GM12878 (cell line): ENCODE results near the gene GSTM2. TPM values are rescaled to one million over a fixed set of nuclear protein-coding genes. Genes with fewer than 3 reads are reported as not detected.

ENCODE experiments used
- ATAC-seq: fragments of 200-7000 bp; cut with Tn5 transposase; 3 replicates; pipeline ENCODE4 v1.9.1; 2020; ENCODE audit warnings: mild to moderate bottlenecking, moderate library complexity
- BruUV-seq: library from RNA; stranded (reverse); fragments of 400-500 nt; replicated peaks from 2 replicates; lab custom pipeline; 2021; lab: Mats Ljungman, UMichigan
- CTCF ChIA-PET: fragments of 300-600 bp; sonication (Branson Sonifier 250); formaldehyde crosslinking; extraction: SDS; loops from one replicate; lab custom pipeline; 2021; ENCODE audit warnings: inconsistent platforms; lab: Yijun Ruan, JAX
- POLR2A ChIA-PET: fragments of 350-600 bp; formaldehyde crosslinking; extraction: SDS; loops from one replicate; lab custom pipeline; 2021; ENCODE audit warnings: inconsistent platforms; lab: Charles Lee
- RAD21 ChIA-PET: fragments of 300-600 bp; sonication (Branson Sonifier 250); formaldehyde crosslinking; loops from one replicate; lab custom pipeline; 2023; ENCODE audit warnings: antibody characterized with exemption; ENCODE audit not compliant: unreplicated experiment; lab: Charles Lee
- SMC1A ChIA-PET: fragments of 300-600 bp; sonication (Branson Sonifier 250); formaldehyde crosslinking; loops from one replicate; lab custom pipeline; 2023; ENCODE audit not compliant: unreplicated experiment, uncharacterized antibody; lab: Charles Lee
- DNase-seq: peaks from one replicate; pipeline ENCODE4 v3.0.0-alpha.2; 2011; ENCODE audit warnings: low read depth, low spot score
- FAIRE-seq: peaks from 3 replicates; lab custom pipeline; 2011; peaks lifted over from hg19 to GRCh38; lab: Jason Lieb, UNC
- H2AFZ ChIP-seq: 2 replicates; pipeline ENCODE4 v1.6.0; 2011; ENCODE audit warnings: low read depth, low read length, control low read depth; ENCODE audit not compliant: control insufficient read depth
- H3K27ac ChIP-seq: 2 replicates; pipeline ENCODE4 v1.5.1; 2011; ENCODE audit warnings: control low read depth; ENCODE audit not compliant: control insufficient read depth, insufficient read depth
- H3K27me3 ChIP-seq, 2 experiments: replicated peaks in 1 of 2; 2 replicates each; pipeline versions ENCODE4 v1.6.0 to v1.6.1; 2011; ENCODE audit warnings: low read length in 1 of 2; ENCODE audit not compliant: control insufficient read depth in 2 of 2, insufficient read depth in 2 of 2
- H3K36me3 ChIP-seq, 2 experiments: 2 replicates each; pipeline ENCODE4 v1.5.1; 2011; ENCODE audit warnings: low read length in 1 of 2; ENCODE audit not compliant: control insufficient read depth in 2 of 2, insufficient read depth in 2 of 2
- H3K4me1 ChIP-seq: 2 replicates; pipeline ENCODE4 v1.6.1; 2011; ENCODE audit warnings: mild to moderate bottlenecking, low read length, moderate library complexity, mixed read lengths; ENCODE audit not compliant: control insufficient read depth, insufficient read depth
- H3K4me2 ChIP-seq: 2 replicates; pipeline ENCODE4 v1.6.0; 2011; ENCODE audit warnings: control low read depth; ENCODE audit not compliant: control insufficient read depth, insufficient read depth
- H3K4me3 ChIP-seq: fragments of 200-600 bp; sonication (generic); 2 replicates; pipeline ENCODE4 v1.5.1; 2016
- H3K79me2 ChIP-seq: 2 replicates; pipeline ENCODE4 v1.6.0; 2011; ENCODE audit warnings: low read length; ENCODE audit not compliant: control insufficient read depth, insufficient read depth
- H3K9ac ChIP-seq: 2 replicates; pipeline ENCODE4 v1.8.0; 2011; ENCODE audit warnings: low read length, control low read depth, mixed read lengths; ENCODE audit not compliant: control insufficient read depth, insufficient read depth
- H3K9me3 ChIP-seq: replicated peaks from 3 replicates; pipeline ENCODE4 v1.5.1; 2011; ENCODE audit warnings: mild to moderate bottlenecking, low read length; ENCODE audit not compliant: control insufficient read depth, insufficient read depth
- H4K20me1 ChIP-seq: 2 replicates; pipeline ENCODE4 v1.6.0; 2011; ENCODE audit not compliant: control insufficient read depth, insufficient read depth
- CHD1 ChIP-seq: IDR thresholded peaks from 2 replicates; pipeline ENCODE4 v1.6.1; 2012; ENCODE audit warnings: low read depth, low read length, improper control_type of control experiment
- POLR2AphosphoS2 ChIP-seq: IDR thresholded peaks from 2 replicates; pipeline ENCODE4 v1.6.1; 2011; ENCODE audit warnings: low read depth, mild to moderate bottlenecking, low read length, improper control_type of control experiment, moderate library complexity
- POLR2AphosphoS5 ChIP-seq: IDR thresholded peaks from 2 replicates; pipeline ENCODE4 v1.6.1; 2011; ENCODE audit warnings: mild to moderate bottlenecking, low read length, inconsistent platforms
- RELA ChIP-seq: fragments of 450-650 bp; IDR thresholded peaks from 2 replicates; pipeline ENCODE4 v1.8.0; 2014; ENCODE audit warnings: borderline replicate concordance; ENCODE audit not compliant: partially characterized antibody
- USF2 ChIP-seq: IDR thresholded peaks from 2 replicates; pipeline ENCODE4 v1.6.1; 2011; ENCODE audit warnings: low read depth, low read length, improper control_type of control experiment, borderline replicate concordance
- WGBS: methylation state at CpG from one replicate; pipeline ENCODE4 v1.1.6; 2016; ENCODE audit warnings: low lambda C conversion rate; ENCODE audit not compliant: insufficient replicate concordance, insufficient coverage; ENCODE audit errors: missing lambda C conversion rate; 5-methylcytosine and 5-hydroxymethylcytosine counted together
- in situ Hi-C: fragments of 300-500 bp; cut with MboI; formaldehyde crosslinking; loops from 9 replicates; pipeline ENCODE4 v1.14.3; 2018; ENCODE audit warnings: mixed read lengths
- intact Hi-C: fragments of 100-400 bp; cut with micrococcal nuclease; formaldehyde crosslinking; loops from one replicate; pipeline ENCODE4 v1.14.2; 2022; ENCODE audit not compliant: unreplicated experiment
- polyA plus RNA-seq, 11 experiments: library from polyadenylated mRNA; depleted of rRNA in 4 of 11; unstranded in 6 of 11; stranded (reverse) in 5 of 11; fragments of >200 nt; fragmentation: Nextera tagmentation in 4 of 11; fragmentation: Illumina TruSeq in 1 of 11; extraction: Ambion mirVana in 4 of 11; extraction: Trizol in 1 of 11; gene quantifications; 1 replicate in 1 of 11; 2 replicates in 10 of 11; pipeline versions ENCODE4 v1.2.1 to v1.2.3, GENCODE V29; 2011 to 2016; ENCODE audit warnings: inconsistent platforms in 2 of 11, missing spikeins in 2 of 11, low read depth in 1 of 11
- total RNA-seq, 4 experiments: library from RNA; depleted of rRNA in 3 of 4; stranded (reverse); fragments of >200 nt in 3 of 4; fragmentation: Illumina TruSeq in 1 of 4; extraction: Trizol in 1 of 4; gene quantifications; 2 replicates each; pipeline versions ENCODE4 v1.2.1 to v1.2.3, GENCODE V29; 2013 to 2021
- TF ChIP-seq, protein P1 (sequence below): fragments of 450-650 bp; IDR thresholded peaks from 2 replicates; pipeline ENCODE4 v1.6.1; 2016; ENCODE audit warnings: mild to moderate bottlenecking, moderate library complexity, borderline replicate concordance

Gene GSTM2
- total and polyA plus RNA-seq, 10 of the 15 experiments (the other 5 are each of a cell fraction or from before 2014, with no cell fraction given) = 8.3 to 32.3 (median 20.2) TPM

GRCh38 chr1:109634292-109634691, 33.6 kb upstream of the GSTM2 start:
- no peaks in the 10 kb centered on the region for H3K27me3 ChIP-seq
- peak overlapping the region; percentile 58 for H2AFZ ChIP-seq
- BruUV-seq = no TSS peak
- DNase-seq (no peak), ATAC-seq (peak; percentile 52), FAIRE-seq (peak; percentile 31)
- H3K36me3 ChIP-seq = peaks cover 8 to 17% of the 10 kb centered on the region in 2 experiments; a peak in 3 of 4 replicates
- peak overlapping the region; percentile 61; the same call in 1 of the 2 replicates for H3K27ac ChIP-seq
- no peaks in the 10 kb centered on the region for H3K9me3 ChIP-seq
- ChIA-PET SMC1A (interaction anchor here (7.7 to 8.4 kb wide), 2 partner anchors 89 to 139 kb away, joined by 76 to 117 read pairs; no protein-coding TSS in a partner anchor), RAD21 (interaction anchor here (1.3 to 7.3 kb wide), 4 partner anchors 10 to 350 kb away, joined by 3 to 106 read pairs (median 12); partner anchors contain the start of gene AHCYL1), POLR2A (interaction anchor here (1.9 kb wide), 1 partner anchor 88 kb away, joined by 8 read pairs; no protein-coding TSS in a partner anchor), CTCF (interaction anchor here (1.0 to 10.7 kb wide), 7 partner anchors 82 to 351 kb away, joined by 3 to 282 read pairs (median 5); partner anchors contain the start of gene AHCYL1)
- H3K9ac ChIP-seq = no peak overlapping the region
- H3K79me2 ChIP-seq = no peaks in the 10 kb centered on the region
- H3K4me2 ChIP-seq = peak overlapping the region; percentile 44
- TF ChIP-seq, protein P1, sequence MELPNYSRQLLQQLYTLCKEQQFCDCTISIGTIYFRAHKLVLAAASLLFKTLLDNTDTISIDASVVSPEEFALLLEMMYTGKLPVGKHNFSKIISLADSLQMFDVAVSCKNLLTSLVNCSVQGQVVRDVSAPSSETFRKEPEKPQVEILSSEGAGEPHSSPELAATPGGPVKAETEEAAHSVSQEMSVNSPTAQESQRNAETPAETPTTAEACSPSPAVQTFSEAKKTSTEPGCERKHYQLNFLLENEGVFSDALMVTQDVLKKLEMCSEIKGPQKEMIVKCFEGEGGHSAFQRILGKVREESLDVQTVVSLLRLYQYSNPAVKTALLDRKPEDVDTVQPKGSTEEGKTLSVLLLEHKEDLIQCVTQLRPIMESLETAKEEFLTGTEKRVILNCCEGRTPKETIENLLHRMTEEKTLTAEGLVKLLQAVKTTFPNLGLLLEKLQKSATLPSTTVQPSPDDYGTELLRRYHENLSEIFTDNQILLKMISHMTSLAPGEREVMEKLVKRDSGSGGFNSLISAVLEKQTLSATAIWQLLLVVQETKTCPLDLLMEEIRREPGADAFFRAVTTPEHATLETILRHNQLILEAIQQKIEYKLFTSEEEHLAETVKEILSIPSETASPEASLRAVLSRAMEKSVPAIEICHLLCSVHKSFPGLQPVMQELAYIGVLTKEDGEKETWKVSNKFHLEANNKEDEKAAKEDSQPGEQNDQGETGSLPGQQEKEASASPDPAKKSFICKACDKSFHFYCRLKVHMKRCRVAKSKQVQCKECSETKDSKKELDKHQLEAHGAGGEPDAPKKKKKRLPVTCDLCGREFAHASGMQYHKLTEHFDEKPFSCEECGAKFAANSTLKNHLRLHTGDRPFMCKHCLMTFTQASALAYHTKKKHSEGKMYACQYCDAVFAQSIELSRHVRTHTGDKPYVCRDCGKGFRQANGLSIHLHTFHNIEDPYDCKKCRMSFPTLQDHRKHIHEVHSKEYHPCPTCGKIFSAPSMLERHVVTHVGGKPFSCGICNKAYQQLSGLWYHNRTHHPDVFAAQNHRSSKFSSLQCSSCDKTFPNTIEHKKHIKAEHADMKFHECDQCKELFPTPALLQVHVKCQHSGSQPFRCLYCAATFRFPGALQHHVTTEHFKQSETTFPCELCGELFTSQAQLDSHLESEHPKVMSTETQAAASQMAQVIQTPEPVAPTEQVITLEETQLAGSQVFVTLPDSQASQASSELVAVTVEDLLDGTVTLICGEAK = no peak
- TF ChIP-seq POLR2AphosphoS2 (no peak), CHD1 (no peak), RELA (no peak), POLR2AphosphoS5 (no peak), USF2 (no peak)
- intact Hi-C loops (no loop called here), in situ Hi-C loops (no loop called here)
- H3K4me1 ChIP-seq = peaks cover 14% of the 10 kb centered on the region
- H3K4me3 ChIP-seq = no peak overlapping the region
- no peaks in the 10 kb centered on the region for H4K20me1 ChIP-seq
- 26% methylated on average over 6 of the region's 6 CpGs for WGBS
